HG03139 (cell line): Measurements from ENCODE around the gene PKP3.
"Not testable (repeated sequence)": the region's sequence is repeated elsewhere in the genome, so short reads cannot be mapped to it uniquely, and the experiment has no call there.

Source experiments
- ATAC-seq: cut with Tn5 transposase; IDR thresholded peaks from one replicate; pipeline ENCODE4 v1.9.1; 2021; ENCODE audit not compliant: unreplicated experiment

Gene PKP3

DNA sequence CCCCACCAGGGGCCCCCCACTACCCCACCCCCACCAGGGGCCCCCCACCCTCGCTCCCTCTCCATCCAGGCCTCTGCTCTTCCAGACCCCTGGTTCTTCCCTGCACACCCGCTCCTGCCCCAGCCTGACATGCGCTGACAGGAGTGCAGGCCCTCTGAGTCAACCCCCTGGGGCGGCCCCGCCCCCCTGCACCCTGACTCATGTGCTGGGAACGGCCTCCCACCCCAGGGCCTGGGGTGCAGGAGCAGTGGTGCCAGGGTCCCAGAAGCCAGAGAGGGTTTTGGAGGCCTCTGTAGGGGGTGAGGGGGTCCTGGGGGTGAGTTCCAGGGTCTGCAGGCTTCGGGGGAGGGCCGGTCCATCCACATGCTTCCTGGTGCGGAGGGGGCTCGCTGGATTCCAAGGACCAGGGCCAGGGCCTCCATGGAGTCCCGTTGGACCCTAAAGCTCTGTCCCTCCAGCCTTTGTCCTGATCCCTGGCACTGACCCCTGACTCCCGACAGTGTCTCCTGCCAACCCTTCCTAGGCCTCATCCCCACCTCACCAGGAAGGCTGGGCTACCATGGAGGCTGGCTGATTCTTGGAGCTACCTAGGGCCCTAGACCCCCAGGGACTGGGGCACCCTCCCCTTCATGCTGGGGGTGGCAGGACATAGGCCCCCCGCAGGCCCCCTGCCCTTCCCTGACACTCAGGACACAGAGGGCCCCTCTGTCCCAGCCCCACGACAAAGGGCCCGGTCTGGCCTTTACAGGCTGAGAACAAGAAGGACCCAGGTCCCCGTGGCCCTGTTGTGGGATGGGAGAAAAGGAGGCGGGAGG is 583 bp upstream of the PKP3 start:
- no peak for ATAC-seq

DNA sequence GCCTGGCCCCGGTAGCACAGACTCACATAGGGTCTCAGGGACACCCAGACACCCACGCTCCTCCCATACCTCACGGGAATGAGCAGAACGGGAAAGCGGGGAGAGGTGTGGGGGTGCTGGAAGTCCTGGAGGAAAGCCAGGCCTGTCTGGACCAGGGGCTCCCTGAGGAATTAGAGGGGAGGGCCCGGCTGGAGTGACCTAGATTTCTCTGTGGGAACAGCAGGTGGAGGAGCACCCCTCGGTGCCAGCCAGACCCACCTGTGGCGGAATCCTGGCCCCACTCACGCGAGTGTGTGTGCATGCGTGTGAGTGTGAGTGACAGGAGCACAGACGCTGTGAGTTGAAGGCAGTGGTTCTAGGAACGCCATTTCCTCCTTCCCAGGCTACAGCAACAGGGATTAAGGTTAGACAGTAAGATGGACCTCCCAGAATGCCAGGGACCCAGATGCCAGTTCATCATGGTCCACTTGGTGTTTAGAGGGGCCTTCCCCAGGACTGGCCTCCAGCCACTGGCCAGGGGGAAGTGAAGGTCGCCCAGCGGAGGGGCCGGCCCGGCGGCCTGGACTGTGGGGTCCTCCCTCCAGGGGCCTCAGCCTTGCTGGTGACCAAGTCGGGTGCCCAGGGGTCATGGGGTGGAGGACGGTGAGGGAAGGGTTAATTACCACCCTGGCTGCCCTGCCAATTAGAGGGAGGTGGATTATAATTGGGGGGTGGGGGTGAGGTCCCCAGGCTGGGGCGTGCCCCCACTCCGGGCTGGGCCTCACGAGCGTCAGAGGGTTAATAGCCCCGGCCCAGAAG is 1.0 kb downstream of the PKP3 start:
- no peak for ATAC-seq

DNA sequence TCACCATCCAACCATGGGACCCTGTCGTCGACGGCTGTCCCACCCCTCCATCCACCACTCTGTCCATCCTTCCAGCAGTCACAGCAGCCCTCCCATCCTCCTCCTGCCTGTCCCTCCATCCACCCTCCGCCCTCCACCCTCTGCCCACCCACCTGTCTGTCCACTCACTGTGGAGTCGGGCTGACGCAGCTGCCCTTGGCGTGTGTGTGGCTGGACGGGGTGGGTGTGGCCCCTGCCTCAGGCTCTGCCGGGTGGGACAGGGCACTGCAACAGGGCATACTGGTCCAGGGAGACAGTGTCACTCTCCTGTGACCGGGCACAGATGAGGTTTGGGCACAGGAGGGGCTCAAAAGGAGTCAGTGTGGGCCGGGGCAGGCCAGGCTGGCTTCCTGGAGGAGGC is 1.9 kb downstream of the PKP3 start:
- no peak for ATAC-seq

- no peak for ATAC-seq
Measured at GRCh38 chr11:396511-396947, 2.5 kb downstream of the PKP3 start.

DNA sequence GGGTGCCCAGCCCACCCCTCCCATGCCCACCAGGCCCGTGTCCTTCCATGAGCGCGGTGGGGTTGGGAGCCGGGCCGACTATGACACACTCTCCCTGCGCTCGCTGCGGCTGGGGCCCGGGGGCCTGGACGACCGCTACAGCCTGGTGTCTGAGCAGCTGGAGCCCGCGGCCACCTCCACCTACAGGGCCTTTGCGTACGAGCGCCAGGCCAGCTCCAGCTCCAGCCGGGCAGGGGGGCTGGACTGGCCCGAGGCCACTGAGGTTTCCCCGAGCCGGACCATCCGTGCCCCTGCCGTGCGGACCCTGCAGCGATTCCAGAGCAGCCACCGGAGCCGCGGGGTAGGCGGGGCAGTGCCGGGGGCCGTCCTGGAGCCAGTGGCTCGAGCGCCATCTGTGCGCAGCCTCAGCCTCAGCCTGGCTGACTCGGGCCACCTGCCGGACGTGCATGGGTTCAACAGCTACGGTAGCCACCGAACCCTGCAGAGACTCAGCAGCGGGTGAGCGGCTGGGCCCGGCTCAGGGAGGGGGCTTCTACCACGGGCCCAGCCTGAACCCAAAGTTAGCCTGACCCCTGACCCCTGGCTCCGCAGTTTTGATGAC is 3.0 kb downstream of the PKP3 start:
- peak; percentile 60 for ATAC-seq

- no peak for ATAC-seq
Measured at GRCh38 chr11:398826-399225, 4.8 kb downstream of the PKP3 start.

DNA sequence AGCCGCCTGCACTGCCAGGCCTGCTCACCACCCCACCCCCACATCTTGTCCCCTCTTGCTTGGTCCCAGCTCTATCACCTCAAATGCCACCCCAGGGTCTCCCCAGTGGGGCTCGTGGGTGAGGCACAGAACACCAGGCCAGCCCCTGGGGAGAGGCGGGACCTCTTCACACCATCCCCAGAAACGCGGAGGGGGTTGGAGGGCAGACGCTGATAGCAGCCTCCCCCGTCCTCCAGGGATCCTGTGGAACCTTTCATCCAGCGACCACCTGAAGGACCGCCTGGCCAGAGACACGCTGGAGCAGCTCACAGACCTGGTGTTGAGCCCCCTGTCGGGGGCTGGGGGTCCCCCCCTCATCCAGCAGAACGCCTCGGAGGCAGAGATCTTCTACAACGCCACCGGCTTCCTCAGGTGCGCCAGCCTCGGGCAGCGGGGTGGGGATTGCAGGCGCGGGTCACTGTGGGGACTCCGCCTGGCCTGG is 5.8 kb downstream of the PKP3 start:
- ATAC-seq, result no peak

GRCh38 chr11:400241-400689 is 6.3 kb downstream of the PKP3 start:
- no peak for ATAC-seq

DNA sequence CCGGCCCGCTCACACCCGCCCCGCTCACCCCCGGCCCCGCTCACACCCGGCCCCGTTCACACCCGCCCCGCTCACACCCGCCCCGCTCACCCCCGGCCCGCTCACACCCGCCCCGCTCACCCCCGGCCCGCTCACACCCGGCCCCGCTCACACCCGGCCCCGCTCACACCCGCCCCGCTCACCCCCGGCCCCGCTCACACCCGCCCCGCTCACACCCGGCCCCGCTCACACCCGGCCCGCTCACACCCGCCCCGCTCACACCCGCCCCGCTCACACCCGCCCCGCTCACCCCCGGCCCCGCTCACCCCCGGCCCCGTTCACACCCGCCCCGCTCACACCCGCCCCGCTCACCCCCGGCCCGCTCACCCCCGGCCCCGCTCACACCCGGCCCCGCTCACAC is 7.2 kb downstream of the PKP3 start:
- ATAC-seq, result not testable (repeated sequence)

DNA sequence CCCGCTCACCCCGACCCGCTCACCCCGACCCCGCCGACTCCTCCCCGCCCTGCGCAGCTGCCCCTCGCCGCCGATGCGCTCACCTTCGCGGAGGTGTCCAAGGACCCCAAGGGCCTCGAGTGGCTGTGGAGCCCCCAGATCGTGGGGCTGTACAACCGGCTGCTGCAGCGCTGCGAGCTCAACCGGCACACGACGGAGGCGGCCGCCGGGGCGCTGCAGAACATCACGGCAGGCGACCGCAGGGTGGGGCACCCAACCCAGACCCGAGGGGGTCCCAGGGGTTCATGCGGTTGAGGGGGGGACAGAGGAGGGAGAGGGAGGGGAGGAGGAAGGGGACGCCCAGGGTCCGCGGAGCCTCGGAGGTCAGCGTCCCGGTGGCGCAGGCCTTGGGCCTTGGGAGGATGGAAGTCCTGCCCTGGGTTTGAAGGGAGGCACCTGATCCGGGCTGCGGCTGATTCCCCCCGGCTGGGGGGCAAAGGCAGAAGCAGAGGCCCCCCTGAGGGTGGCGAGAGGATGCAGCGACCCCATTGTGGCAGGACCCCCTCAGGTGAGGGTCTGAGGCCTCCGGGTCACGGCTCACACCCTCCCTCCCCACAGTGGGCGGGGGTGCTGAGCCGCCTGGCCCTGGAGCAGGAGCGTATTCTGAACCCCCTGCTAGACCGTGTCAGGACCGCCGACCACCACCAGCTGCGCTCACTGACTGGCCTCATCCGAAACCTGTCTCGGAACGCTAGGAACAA is 9.2 kb downstream of the PKP3 start:
- ATAC-seq, result no peak

- no peak for ATAC-seq
Measured at GRCh38 chr11:403761-404431, 9.9 kb downstream of the PKP3 start.

- ATAC-seq, result no peak
Measured at GRCh38 chr11:404551-405264, 10.7 kb downstream of the PKP3 start.

DNA sequence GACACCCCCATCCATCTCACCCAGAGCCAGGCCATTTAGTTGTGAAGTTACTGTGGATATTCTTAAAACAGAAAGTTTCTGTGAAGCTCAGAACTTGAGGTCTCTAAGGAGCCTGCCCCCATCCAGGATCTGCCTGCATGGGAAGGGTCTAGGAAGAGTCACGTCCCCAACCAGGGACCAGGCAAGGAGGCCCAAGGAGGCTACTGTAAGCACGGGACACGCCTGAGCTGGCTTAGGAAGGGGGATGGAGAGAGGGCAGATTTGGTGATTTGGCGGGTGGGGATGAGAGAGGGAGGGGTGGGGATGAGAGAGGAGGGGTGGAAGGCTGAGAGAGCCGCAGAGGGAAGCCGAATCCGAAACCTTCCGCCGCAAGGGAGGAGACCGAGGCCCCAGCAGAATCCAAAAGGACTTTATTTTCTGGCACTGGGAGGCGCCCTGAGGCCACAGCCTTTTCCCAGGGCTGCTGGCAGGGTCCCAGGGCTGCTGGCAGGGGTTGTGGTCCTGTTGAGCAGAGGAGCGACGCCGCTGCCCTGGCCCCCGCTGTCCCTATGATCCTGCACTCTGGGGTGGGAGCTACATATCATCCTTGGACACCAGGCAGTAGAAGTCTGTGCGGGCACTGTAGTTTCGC is 11.4 kb downstream of the PKP3 start:
- no peak for ATAC-seq

- ATAC-seq, result no peak
Measured at GRCh38 chr11:405954-406795, 12.2 kb downstream of the PKP3 start.

GRCh38 chr11:406796-407650 is 13.0 kb downstream of the PKP3 start:
- peak; percentile 66 for ATAC-seq

DNA sequence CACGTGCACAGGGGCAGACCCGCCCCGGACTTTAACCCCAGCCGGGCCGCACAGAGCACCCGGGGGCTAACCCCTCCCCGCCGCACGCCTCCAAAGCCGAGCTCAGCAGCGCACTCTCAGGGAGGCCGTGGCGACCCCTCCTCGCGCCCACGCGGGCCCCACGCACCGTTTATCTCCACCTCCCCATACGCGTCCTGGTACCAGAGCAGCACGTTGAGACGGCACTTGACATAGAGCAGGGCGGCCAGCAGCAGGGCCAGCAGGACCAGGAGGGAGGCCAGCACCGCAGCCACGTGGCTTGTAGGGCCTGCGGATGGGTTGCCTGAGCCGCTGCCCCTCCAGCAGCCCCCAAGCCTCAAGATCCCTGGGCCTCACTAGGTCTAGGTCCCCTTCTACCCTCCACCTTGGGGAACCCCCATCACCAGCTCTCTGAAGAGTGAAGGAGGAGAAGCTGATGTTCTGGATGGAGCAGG is 13.7 kb downstream of the PKP3 start:
- ATAC-seq, result no peak
